GM18867 (cell line): ENCODE results near the gene TTC33.
"Not testable (repeated sequence)": the region's sequence is repeated elsewhere in the genome, so short reads cannot be mapped to it uniquely, and the experiment has no call there.

Source experiments
- ATAC-seq: cut with Tn5 transposase; IDR thresholded peaks from one replicate; pipeline ENCODE4 v1.9.1; 2021; ENCODE audit warnings: mild to moderate bottlenecking, moderate library complexity; ENCODE audit not compliant: unreplicated experiment

TTC33 gene, protein sequence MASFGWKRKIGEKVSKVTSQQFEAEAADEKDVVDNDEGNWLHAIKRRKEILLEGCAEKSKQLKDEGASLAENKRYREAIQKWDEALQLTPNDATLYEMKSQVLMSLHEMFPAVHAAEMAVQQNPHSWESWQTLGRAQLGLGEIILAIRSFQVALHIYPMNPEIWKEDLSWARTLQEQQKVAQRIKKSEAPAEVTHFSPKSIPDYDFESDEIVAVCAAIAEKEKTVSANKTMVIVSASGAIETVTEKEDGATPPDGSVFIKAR

DNA sequence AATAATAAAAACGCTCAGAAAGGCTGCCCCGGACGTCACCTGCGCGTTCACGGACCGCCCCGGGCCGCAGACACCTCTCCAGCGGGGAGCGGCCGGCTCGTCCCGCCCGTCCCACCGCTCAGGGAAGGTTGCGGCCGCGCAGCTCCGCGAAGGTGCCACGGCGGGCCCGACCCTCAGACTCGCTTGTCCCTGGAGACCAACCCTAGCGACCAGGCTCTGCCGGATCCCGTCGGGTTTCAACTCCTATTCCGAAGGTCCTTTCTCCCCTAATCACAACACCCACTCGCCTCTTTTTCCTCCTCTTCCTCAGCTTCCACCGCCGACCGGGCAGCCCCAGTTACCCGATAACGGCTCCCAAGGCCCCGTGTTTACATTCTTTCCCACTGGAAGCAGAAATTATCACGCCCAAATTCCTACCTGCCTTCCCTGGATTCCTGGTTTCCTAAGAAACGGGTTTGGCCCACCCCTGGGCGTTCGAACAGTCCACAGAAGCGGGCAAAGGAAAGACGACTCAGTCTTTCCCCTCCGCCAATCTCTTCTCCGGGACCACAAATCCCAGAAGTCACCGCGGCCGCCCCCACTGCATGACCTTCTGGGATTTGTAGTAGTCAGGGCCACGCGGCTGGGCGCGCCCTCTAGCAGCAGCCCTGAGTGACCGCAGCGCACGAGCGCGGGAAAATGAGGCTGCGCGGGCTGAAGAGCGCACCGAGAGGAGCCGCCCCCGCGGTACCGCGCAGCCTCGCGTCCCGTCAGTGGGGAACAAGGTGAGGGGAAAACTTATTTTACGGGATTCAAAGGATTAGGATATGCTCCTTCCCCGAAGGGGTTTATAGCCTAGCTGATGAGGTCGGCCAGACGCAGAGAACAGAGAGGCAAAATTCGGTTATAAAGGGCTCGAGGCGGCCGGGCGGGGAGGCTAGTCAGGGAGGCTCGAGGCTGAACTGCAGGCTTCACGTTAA, at the start of gene TTC33:
TTC33 (minus strand) TSS at position 555 of the 959 bp plus-strand sequence. CDS start 8,943 bp downstream, outside the sequence.
- peak; percentile 92 for ATAC-seq

DNA sequence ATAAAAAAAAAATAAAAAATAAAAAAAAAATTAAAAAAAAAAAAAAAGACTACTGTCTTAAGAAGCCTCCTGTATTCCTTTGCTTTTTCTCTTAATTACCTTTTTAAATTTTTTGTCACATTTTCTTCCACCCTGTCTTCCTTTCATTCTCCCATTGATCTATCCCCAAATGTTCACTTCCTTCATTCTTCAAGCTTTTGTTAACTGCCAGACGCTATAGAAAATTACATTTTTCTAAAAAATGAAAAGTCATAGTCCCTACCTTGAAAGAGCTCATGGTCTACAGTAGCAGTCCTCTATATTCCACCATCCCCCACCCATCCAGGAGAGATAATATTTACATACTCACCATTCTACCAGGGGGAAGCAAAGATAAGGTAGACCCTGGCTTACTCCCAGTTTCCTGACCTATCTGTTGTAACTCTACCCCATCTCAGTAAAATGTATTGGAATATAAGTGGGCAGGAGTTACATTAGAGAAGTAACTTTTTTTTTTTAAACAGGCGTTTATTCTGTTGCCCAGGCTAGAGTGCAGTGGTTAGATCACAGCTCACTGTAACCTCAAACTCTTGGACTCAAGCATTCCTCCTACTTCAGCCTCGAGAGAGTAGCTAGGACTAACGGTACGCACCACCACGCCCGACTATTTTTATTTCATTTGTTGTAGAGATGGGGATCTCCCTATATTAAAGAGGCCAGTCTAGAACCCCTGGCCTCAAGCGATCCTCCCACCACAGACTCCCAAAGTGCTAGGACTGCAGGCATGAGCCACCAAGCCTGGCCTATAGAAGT, 46.2 kb upstream of the TTC33 start:
- no peak for ATAC-seq

DNA sequence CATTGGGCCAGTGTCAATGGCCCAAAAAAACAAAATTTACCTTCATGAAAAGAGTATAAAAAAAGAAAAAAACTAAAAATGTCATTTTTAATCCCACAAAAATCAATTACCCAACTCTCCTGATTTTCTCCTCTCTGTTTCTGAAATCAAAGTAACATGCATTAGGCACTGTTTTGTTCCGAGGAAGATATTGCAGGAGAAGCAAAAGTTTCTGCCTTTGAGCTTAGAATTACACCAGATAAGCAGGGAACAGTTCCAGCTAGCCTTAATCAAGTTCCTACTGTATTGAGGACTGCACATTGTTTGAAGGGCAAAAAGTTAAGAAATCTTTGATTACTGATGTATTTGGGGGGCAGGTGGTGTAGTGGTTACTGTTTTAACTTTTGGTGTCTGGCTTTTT, 43.5 kb upstream of the TTC33 start:
- ATAC-seq: no peak

DNA sequence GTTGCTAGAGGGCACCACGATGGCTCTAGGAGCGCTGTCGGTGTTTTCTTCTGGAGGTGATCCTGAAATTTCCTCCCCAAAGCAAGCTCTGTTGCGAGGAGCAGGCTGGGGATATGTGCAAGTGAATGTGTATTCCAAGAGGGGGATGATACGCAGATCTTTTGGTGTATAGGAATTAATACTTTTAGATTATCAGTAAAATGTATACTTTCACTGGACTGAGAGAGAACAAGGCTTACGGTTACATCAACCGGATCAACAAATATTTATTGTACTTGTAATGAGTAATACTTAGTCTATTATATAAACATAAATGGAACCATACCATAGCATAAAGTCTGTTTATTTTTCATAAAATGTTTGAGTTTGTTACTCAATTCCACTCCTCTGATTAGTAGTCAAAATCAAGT, 43.0 kb upstream of the TTC33 start:
- no peak for ATAC-seq

DNA sequence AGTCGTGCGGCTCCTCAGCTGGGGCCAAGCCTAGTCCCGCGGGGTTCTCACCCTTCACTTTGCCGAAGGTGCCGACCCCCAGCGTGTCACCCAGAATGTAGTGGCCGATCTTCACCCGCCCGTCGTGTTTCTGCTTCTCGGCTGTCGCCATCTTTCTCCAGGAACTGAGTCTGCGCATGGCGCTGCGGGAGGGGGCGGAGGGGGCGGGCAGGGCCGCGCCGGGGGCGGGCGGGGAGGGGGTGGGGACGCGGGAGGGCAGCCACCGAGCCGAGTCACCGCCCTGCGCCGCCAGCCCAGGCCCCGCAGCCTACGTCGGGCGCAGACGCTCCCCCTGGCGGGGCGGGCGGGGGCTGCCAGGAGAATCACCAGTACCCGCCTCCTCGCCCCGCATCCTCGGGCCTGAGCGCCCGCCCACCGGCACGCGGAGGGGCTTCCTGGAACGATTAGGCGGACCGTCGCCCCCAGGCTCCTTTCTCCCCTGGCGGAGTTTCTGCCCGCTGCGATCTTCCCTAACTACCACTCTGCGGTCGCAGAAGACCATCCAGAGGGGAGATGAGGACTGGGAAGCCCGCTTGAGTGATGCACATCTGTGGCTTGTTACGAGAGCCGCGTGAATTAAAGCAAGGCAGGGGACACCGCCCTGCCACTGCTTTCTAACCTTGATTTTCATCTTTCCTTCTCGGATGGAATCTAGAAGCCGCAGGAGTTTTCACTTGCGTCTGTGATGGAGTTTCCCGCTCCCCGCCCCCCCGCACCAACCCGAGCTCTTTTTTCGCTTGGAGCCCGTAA, 42.4 kb upstream of the TTC33 start, which contains the start of gene PRKAA1:
PRKAA1 (minus strand) TSS at position 363 of the 789 bp plus-strand sequence; CDS start at position 178, 185 bp downstream.
- ATAC-seq: peak; percentile 98

DNA sequence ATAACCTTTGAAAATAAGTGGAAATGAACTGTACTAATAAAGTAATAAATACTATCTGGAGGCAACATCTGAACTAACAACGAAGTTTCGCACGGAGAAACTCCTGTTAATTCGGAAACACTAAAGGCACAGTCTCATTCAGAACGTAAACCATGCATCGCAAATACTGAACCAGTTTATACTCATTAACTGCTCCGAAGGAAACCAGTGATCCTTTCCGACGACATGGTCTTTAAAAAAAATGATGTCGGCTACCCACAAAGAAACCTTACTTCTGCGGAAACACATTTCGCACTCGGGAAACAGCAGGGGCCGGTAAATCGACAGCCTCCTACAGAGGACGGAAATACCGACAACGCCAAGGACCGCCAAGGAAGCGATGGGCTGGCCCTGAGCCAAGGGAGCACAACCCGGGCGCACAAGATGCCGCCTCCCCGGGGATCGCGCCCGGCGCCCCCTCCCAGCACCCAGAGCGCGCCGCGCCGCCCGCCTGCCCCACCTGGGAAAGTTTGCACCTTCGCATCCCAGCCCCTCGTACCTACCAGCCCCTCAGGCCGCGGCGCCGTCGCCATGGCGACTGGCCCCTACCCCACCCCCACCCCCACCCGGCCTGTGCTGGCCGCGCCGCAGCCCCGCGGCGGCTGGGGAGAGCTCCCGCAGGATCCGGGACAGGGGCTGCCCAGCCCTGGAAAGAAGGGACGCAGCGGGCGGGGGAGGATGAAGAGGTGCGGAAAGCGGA, 41.7 kb upstream of the TTC33 start:
- peak; percentile 33 for ATAC-seq

DNA sequence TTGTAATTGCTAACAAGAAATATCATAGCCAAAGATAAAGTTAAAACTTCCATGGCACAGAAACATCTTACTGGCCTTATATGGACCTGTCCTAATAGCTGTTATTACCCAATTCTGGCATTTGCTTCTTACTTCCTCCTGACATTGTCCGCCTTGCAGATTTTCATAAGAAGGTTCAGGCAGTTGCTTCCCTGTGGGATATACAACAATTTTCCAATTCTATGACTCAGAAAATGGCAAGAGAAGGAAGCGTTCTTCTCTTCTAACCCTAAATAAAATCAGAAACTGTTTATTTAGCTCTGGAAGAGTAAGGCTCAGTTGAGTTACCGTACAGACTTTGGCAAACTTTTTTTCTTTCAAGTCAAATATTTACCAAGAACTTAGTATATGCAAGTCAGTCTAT, 40.7 kb upstream of the TTC33 start:
- ATAC-seq: no peak

DNA sequence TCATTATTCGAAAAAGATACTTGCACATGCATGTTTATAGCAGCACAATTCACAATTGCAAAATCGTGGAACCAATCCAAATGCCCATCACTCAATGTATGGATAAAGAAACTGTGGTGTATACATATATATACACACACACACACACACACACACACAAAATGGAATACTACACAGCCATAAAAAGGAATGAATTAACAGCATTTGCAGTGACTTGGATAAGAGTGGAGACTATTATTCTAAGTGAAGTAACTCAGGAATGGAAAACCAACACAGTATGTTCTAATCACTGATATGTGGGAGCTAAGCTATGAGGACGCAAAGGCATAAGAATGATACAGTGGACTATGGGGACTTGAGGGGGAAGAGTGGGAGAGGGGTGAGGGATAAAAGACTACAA, 39.1 kb upstream of the TTC33 start:
- not testable (repeated sequence) for ATAC-seq

DNA sequence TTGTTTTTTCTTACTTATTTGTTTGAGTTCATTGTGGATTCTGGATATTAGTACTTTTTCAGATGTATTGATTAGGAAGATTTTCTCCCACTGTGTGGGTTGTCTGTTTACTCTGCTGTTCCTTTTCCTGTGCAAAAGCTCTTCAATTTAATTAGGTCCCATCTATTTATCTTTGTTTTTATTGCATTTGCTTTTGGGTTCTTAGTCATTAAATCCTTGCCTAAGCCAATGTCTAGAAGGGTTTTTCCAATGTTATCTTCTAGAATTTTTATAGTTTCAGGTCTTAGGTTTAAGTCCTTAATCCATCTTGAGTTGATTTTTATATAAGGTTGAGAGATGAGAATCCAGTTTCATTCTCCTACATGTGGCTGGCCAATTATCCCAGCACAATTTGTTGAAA, 38.6 kb upstream of the TTC33 start:
- ATAC-seq: not testable (repeated sequence)

DNA sequence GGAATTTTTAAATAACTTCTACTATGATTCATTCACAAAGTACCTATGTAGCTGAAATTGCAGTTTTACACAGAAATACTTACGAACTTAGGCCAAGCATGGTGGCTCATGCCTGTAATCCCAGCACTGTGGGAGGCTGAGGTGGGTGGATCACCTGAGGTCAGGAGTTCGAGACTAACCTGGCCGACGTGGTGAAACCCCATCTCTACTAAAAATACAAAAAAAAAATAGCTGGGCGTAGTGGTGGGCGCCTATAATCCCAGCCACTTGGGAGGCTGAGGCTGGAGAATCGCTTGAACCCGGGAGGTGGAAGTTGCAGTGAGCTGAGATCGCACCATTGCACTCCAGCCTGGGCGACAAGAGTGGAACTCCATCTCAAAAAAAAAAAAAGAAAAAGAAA, 36.9 kb upstream of the TTC33 start:
- not testable (repeated sequence) for ATAC-seq

DNA sequence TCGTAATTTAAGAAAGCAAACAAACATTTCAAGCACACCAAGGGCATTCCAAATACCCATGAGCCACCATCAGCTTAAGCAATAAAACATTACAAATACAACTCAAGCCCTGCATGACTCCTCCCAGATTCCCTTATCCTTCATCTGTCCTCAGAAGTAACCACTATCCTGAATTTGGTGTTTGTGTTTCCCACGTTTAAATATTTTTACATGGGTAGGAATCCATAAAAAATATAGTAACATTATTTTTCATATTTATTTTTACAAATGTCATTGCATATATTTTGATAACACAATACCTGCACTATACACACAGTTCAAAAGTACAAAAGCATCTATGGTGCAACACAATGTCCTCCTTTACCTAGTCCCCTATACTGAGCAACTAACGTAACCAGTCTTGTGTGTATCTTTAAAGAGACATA, 36.0 kb upstream of the TTC33 start:
- ATAC-seq: no peak

DNA sequence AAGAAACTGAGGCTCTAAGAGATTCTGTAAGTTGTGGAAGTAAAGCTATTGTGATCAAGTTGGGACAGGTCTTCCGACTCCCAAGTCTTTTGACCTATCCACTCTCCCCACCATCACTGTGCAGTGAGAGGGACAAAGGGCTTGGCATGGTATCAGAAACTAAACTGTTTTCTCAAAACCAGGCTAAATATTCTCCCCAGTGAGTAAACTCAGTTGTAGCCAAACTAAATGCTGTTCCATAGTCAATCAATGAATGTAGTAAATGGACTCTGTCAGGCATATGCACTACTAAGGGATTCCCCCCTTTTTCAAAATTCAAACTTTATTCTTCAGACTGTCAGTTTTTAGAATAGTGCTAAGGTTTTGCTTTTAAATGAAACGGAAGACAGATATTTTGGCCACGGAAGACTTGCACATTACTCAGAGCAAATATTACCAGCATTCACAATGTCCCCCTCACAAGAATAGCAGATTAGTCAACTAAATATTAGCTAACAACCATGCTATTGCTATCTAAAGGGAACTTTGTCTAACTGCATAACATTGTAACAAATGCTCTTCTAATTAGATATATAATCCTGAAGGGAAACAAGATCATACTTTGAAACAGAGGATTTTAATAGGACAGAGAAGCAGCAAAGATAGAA, 35.3 kb upstream of the TTC33 start:
- ATAC-seq: no peak

DNA sequence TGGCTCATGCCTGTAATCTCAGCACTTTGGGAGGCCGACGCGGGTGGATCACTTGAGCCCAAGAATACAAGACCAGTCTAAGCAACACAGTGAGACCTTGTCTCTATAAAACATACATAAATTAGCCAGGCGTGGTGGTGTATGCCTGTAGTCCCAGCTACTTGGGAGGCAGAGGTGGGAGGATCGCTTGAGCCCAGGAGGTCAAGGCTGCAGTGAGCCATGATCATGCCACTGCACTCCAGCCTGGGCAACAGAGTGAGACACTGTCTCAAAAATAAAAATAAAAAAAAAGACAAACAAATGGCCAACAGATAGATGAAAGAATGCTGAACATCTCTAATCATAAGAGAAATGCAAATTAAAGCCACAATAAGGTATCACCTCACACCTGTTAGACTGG, 33.2 kb upstream of the TTC33 start:
- ATAC-seq: not testable (repeated sequence)

DNA sequence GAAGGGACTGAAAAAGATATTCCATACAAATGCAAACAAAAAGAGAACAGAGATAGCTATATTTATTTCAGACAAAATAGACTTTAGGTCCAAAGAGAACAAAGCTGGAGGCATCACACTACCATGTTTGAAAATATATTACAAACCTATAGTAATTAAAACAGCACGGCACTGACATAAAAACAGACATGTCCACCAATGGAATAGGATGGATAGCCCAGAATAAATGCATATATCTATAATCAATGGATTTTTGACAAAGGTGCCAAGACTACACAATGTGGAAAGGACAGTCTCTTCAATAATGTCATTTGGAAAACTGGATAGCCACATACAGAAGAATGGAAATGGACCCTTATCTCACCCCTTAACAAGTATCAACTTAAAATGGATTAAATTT, 32.2 kb upstream of the TTC33 start:
- ATAC-seq: no peak

DNA sequence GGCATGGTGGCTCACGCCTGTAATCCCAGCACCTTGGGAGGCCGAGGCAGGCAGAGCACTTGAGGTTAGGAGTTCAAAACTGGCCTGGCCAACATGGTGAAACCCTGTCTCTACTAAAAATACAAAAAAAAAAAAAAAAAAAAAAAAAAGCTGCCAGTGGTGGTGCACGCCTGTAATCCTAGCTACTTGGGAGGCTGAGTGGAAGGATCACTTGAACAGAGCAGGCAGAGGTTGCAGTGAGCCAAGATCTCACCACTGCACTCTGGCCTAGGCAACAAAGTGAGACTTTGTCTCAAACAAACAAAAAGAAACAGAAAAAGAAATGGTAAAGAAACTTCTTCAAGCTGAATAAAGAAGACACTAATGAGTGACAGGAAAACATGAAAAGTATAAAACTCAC, 30.9 kb upstream of the TTC33 start:
- ATAC-seq: not testable (repeated sequence)

DNA sequence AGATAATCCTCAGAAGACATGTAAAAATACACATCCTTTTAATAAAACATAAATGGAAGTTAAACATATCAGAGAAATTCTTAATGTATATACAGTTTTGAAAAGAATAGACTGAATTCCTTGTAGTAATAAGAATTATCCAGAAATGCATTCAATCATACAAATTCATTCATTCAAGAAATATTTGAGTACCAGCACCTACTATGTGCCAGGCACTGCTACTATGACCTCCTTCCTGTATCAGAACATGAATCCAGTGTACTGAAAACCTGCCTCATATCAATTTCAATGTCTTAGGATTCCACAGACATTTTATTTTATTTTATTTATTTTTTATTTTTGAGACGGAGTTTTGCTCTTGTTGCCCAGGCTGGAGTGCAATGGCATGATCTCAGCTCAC, 29.2 kb upstream of the TTC33 start:
- no peak for ATAC-seq

DNA sequence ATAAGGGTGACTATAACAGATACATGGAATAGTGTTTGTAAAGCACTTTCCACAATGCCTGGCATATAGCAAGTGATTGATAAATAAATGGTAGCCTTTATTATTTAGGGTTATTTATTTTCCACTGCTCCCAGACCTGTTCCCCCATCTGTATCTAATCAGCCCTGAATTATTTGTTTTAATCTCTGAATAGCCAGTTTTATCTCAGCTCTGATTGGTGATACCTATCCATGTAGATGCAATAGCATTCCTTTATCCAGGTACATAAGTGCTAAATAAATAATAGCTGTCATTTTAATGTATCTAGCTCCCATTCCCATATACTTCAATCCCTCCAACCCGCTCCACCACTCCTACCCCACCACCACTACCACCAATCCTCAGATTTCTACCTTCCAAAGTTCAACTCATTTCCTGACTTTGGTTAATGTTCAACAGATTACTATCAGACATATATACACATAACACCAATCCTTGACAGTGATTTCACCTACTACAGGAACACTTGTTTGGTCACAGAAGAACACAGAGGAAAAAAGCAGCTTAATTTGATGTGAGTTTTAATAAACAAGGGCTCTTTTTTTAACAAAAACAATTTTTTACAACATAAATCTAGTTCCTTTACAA, 28.4 kb upstream of the TTC33 start:
- no peak for ATAC-seq

DNA sequence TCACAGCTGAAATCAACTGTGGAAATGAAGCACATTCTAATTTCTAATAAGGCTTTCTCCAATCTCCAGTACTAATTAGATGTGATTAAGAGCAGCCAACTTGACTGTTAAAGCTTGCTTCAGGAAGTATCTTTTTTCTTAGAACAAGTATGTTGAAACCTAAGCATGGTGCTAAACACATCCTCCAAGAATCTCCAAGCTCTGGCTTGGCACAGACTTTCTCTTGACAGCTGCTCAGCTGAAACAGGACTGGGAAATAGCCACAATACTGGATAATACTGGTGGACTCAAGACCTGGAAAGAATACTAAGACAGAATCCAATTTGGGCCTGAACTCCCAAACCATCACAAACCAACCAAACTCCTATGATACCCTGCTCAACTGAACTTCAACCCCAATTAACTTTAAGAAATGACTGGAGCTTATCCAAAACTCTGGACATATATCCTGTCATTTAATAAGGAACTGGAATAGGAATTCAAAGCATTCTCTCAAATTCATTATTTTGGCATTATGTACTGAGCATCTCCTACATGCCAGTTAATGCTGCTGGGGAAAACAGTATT, 26.2 kb upstream of the TTC33 start:
- no peak for ATAC-seq
